Uterus (tissue), 4 donors: Measurements from ENCODE around the gene PRR30. TPM values are rescaled to one million over a fixed set of nuclear protein-coding genes. Genes with fewer than 3 reads are reported as not detected.

Experiments used
- DNase-seq, 2 donors: peaks; one replicate each; pipeline ENCODE4 v3.0.0-alpha.2; 2019 to 2020
- H3K27ac ChIP-seq, 2 donors: fragments of 200-600 bp; sonication (generic); 1 replicate in 1 of 2; 2 replicates in 1 of 2; pipeline ENCODE4 v1.5.1; 2016 to 2018
- H3K27me3 ChIP-seq, 2 donors: fragments of 200-600 bp; sonication (generic); one replicate each; pipeline ENCODE4 v1.5.1; 2018 to 2019; ENCODE audit warnings: control low read depth in 1 of 2
- H3K36me3 ChIP-seq, 2 donors: fragments of 200-600 bp; sonication (generic); one replicate each; pipeline ENCODE4 v1.5.1; 2019; ENCODE audit warnings: control low read depth in 1 of 2
- H3K4me1 ChIP-seq, 2 donors: fragments of 200-600 bp; sonication (generic); one replicate each; pipeline ENCODE4 v1.5.1; 2018 to 2019; ENCODE audit warnings: control low read depth in 1 of 2
- H3K4me3 ChIP-seq, 2 donors: fragments of 200-600 bp; sonication (generic); 1 replicate in 1 of 2; 2 replicates in 1 of 2; pipeline ENCODE4 v1.5.1; 2018 to 2019; ENCODE audit warnings: mild to moderate bottlenecking in 1 of 2
- H3K9me3 ChIP-seq, 2 donors: fragments of 200-600 bp; sonication (generic); one replicate each; pipeline ENCODE4 v1.5.1; 2019; ENCODE audit warnings: control low read depth in 1 of 2
- POLR2A ChIP-seq, 2 donors: fragments of 450-650 bp; IDR thresholded peaks; one replicate each; pipeline ENCODE4 v1.6.1; 2016; ENCODE audit warnings: antibody characterized with exemption in 2 of 2, mild to moderate bottlenecking in 1 of 2, moderate library complexity in 1 of 2
- intact Hi-C: fragments of 100-400 bp; cut with DNase I; formaldehyde crosslinking; loops from one replicate; pipeline ENCODE4 v1.15.1; 2023; ENCODE audit warnings: low total_unique reads
- total RNA-seq, 4 donors: library from RNA; depleted of rRNA in 3 of 4; stranded (reverse); fragments of >200 nt in 3 of 4; gene quantifications; one replicate each; pipeline versions ENCODE4 v1.1.0 to v1.2.4, GENCODE V29; 2014 to 2023
- TF ChIP-seq, protein P1 (sequence below), 4 experiments: fragments of 200-600 bp in 2 of 4; fragments of 450-650 bp in 2 of 4; sonication (generic) in 2 of 4; IDR thresholded peaks; one replicate each; pipeline ENCODE4 v1.5.1; 2016 to 2019; ENCODE audit warnings: antibody characterized with exemption in 4 of 4, mild to moderate bottlenecking in 2 of 4, moderate library complexity in 1 of 4
- donor health status: DM: yes; HTN: yes; CAD: no.

The PRR30 gene
- total RNA-seq, 4 donors from 2014 or later = not detected

DNA sequence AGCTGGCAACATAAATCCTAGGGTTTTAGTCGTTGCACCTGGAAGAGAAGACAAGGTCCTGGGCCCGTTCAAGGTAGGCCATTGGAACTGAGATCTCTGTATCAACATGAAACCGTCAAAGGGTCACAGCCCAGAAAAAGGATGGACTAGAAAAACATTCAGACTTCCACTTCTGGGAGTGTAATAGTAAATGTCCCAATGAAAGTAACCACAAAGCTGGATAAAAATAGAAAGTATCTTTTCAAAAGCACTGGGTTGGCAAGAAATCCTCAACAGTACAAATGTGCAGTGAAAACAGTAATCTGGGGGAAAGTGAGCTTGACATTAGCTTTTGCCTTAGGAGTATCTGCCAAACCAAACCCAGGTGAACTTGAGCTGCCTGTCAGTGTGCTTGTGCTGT, 33.2 kb downstream of the PRR30 start:
- H3K4me1 ChIP-seq = no peaks in the 10 kb centered on the region
- TF ChIP-seq, protein P1, sequence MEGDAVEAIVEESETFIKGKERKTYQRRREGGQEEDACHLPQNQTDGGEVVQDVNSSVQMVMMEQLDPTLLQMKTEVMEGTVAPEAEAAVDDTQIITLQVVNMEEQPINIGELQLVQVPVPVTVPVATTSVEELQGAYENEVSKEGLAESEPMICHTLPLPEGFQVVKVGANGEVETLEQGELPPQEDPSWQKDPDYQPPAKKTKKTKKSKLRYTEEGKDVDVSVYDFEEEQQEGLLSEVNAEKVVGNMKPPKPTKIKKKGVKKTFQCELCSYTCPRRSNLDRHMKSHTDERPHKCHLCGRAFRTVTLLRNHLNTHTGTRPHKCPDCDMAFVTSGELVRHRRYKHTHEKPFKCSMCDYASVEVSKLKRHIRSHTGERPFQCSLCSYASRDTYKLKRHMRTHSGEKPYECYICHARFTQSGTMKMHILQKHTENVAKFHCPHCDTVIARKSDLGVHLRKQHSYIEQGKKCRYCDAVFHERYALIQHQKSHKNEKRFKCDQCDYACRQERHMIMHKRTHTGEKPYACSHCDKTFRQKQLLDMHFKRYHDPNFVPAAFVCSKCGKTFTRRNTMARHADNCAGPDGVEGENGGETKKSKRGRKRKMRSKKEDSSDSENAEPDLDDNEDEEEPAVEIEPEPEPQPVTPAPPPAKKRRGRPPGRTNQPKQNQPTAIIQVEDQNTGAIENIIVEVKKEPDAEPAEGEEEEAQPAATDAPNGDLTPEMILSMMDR (IDR thresholded peaks at IDR 0.05) = no peak
- no peak for TF ChIP-seq POLR2A (IDR thresholded peaks at IDR 0.05)
- no peak for DNase-seq
- no peak overlapping the region for H3K27ac ChIP-seq
- no peaks in the 10 kb centered on the region for H3K27me3 ChIP-seq
- H3K9me3 ChIP-seq = no peaks in the 10 kb centered on the region
- H3K36me3 ChIP-seq = no peaks in the 10 kb centered on the region
- intact Hi-C loops = loop anchor here (10.0 kb wide), 1 partner anchor 179 kb away; the partner anchor contains the start of gene TRIM54
- no peak overlapping the region for H3K4me3 ChIP-seq

DNA sequence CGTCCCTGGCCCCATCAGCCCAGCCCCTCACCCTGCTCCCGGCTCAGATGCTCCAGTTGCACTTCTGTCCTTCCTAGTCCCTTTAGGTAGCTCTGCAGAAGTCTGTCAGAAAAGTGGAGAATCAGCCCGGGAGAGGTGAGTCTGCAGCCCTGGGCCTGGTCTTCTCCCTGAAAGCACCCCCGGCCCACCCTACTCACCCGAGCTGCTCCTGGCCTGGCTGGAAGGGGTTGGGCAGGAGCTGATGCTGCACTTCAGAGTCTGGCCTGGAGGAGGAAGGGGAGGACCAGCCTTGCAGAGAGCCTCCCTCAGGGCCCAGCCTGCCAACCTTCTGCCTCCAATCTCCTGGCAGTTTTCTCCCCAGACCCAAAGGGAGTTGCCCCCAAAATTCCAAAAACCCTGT, 36.9 kb downstream of the PRR30 start:
- Histone ChIP-seq H3K4me3 (no peak overlapping the region), H3K27me3 (no peaks in the 10 kb centered on the region), H3K4me1 (no peaks in the 10 kb centered on the region), H3K36me3 (no peaks in the 10 kb centered on the region), H3K27ac (no peak overlapping the region), H3K9me3 (no peaks in the 10 kb centered on the region)
- no peak for DNase-seq
- TF ChIP-seq, protein P1 (IDR thresholded peaks at IDR 0.05) = no peak
- TF ChIP-seq POLR2A (IDR thresholded peaks at IDR 0.05) = no peak
- intact Hi-C loops = loop anchor here (10.0 kb wide), 1 partner anchor 182 kb away; the partner anchor contains the start of gene TRIM54

DNA sequence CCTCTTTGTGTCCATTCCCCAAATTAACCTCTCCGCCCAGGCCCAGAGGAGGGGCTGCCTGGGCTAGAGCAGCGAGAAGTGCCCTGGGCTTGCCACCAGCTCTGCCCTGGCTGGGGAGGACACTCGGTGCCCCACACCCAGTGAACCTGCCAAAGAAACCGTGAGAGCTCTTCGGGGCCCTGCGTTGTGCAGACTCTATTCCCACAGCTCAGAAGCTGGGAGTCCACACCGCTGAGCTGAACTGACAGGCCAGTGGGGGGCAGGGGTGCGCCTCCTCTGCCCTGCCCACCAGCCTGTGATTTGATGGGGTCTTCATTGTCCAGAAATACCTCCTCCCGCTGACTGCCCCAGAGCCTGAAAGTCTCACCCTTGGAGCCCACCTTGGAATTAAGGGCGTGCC, 39.2 kb downstream of the PRR30 start:
- Histone ChIP-seq H3K9me3 (no peaks in the 10 kb centered on the region), H3K4me3 (no peak overlapping the region), H3K27ac (no peak overlapping the region), H3K36me3 (no peaks in the 10 kb centered on the region), H3K4me1 (no peaks in the 10 kb centered on the region), H3K27me3 (no peaks in the 10 kb centered on the region)
- TF ChIP-seq, protein P1 (IDR thresholded peaks at IDR 0.05) = no peak
- TF ChIP-seq POLR2A (IDR thresholded peaks at IDR 0.05) = no peak
- intact Hi-C loops = loop anchor here (10.0 kb wide), 1 partner anchor 185 kb away; the partner anchor contains the start of gene TRIM54
- DNase-seq = no peak

DNA sequence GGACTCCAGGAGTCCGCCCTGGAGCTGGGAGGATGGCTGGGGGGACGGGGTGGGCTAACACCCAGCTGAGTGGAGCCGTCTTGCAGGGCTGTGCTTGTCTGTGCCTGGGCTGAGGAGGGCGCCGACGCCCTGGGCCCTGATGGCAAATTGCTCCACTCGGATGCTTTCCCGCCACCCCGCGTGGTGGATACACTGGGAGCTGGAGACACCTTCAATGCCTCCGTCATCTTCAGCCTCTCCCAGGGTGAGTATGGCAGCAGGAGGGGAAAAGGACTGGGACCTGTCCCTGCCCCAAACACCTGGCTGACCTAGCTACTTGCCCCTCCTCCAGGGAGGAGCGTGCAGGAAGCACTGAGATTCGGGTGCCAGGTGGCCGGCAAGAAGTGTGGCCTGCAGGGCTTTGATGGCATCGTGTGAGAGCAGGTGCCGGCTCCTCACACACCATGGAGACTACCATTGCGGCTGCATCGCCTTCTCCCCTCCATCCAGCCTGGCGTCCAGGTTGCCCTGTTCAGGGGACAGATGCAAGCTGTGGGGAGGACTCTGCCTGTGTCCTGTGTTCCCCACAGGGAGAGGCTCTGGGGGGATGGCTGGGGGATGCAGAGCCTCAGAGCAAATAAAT, 39.8 kb downstream of the PRR30 start:
- intact Hi-C loops = loop anchor here (5.0 kb wide), 1 partner anchor 108 kb away; no protein-coding TSS in a partner anchor

DNA sequence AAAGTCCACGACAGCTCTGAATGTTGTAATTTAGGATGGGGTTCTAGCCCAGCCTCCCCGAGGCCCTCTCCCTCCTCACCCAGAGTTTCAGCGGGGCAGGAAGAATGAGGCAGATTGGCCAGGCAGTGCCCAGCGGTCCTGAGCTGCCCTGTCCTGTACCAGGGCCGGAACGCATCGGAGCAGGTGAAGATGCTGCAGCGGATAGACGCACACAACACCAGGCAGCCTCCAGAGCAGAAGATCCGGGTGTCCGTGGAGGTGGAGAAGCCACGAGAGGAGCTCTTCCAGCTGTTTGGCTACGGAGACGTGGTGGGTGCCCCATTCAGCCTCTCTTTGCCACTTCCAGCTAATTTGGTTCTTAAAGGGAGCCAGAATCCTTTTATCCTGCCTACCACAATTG, 41.9 kb downstream of the PRR30 start:
- no peaks in the 10 kb centered on the region for H3K36me3 ChIP-seq
- no peak for DNase-seq
- no peak for TF ChIP-seq POLR2A (IDR thresholded peaks at IDR 0.05)
- TF ChIP-seq, protein P1 (IDR thresholded peaks at IDR 0.05) = no peak
- intact Hi-C loops = loop anchor here (5.0 kb wide), 1 partner anchor 110 kb away; no protein-coding TSS in a partner anchor
- no peaks in the 10 kb centered on the region for H3K27me3 ChIP-seq
- H3K4me3 ChIP-seq = no peak overlapping the region
- no peaks in the 10 kb centered on the region for H3K9me3 ChIP-seq
- H3K4me1 ChIP-seq = no peaks in the 10 kb centered on the region
- H3K27ac ChIP-seq = no peak overlapping the region

More for the DNA sequence above, 39.8 kb downstream of the PRR30 start:
- Histone ChIP-seq H3K36me3 (no peaks in the 10 kb centered on the region), H3K9me3 (no peaks in the 10 kb centered on the region), H3K27me3 (no peaks in the 10 kb centered on the region), H3K27ac (no peak overlapping the region), H3K4me1 (no peaks in the 10 kb centered on the region), H3K4me3 (no peak overlapping the region)
- DNase-seq = no peak
- TF ChIP-seq POLR2A (IDR thresholded peaks at IDR 0.05) = no peak
- TF ChIP-seq, protein P1 (IDR thresholded peaks at IDR 0.05) = no peak
